HepG2 (cell line): ENCODE data around the gene CRYM. TPM values are rescaled to one million over a fixed set of nuclear protein-coding genes. Genes with fewer than 3 reads are reported as not detected.

ENCODE experiments used
- KDM5B ChIP-seq: sonication (generic); formaldehyde crosslinking; IDR thresholded peaks from 2 replicates; pipeline ENCODE4 v1.4.0; 2020; ENCODE audit warnings: missing genetic modification reagents, mild to moderate bottlenecking, borderline replicate concordance
- NR2F1 ChIP-seq, 2 experiments: fragments of 450-650 bp in 1 of 2; formaldehyde crosslinking in 1 of 2; IDR thresholded peaks; 2 replicates each; pipeline versions ENCODE4 v1.5.0 to v1.6.1; 2016 to 2020; ENCODE audit warnings: mild to moderate bottlenecking in 1 of 2, missing compliant biosample characterization in 1 of 2, missing genetic modification reagents in 1 of 2, moderate library complexity in 1 of 2
- PLRG1 ChIP-seq: fragments of 450-650 bp; conservative IDR thresholded peaks from 2 replicates; pipeline ENCODE4 v1.6.1; 2016
- TRIM22 ChIP-seq: fragments of 450-650 bp; IDR thresholded peaks from 2 replicates; pipeline ENCODE4 v1.6.1; 2017
- ZBTB10 ChIP-seq: sonication (generic); formaldehyde crosslinking; IDR thresholded peaks from 2 replicates; pipeline ENCODE4 v1.4.0; 2020; ENCODE audit warnings: missing genetic modification reagents, borderline replicate concordance
- ZBTB49 ChIP-seq: sonication (generic); formaldehyde crosslinking; IDR thresholded peaks from 2 replicates; pipeline ENCODE4 v1.4.0; 2020; ENCODE audit warnings: missing genetic modification reagents, borderline replicate concordance
- polyA plus RNA-seq, 8 experiments: library from polyadenylated mRNA; depleted of rRNA in 3 of 8; stranded (reverse) in 7 of 8; unstranded in 1 of 8; fragments of >200 nt; fragmentation: Illumina TruSeq in 4 of 8; extraction: Trizol in 4 of 8; gene quantifications; 2 replicates each; pipeline versions ENCODE4 v1.2.1 to v1.2.3, GENCODE V29; 2011 to 2016; ENCODE audit warnings: low read depth in 4 of 8, missing spikeins in 1 of 8, mixed read lengths in 1 of 8; ENCODE audit not compliant: insufficient read depth in 1 of 8
- total RNA-seq, 5 experiments: library from RNA; depleted of rRNA; stranded (reverse); fragments of >200 nt; fragmentation: Illumina TruSeq; extraction: Trizol; gene quantifications; 2 replicates each; pipeline ENCODE4 v1.2.3, GENCODE V29; 2016; ENCODE audit warnings: low read depth in 1 of 5
- TF ChIP-seq, protein P1 (sequence below): sonication (generic); formaldehyde crosslinking; IDR thresholded peaks from 2 replicates; pipeline ENCODE4 v1.5.0; 2020; ENCODE audit warnings: mild to moderate bottlenecking, missing genetic modification reagents, borderline replicate concordance

Gene CRYM
- total and polyA plus RNA-seq, 2 of the 13 experiments (the other 11 are each of a cell fraction or from before 2014, with no cell fraction given) = 1.9 to 2.2 TPM

DNA sequence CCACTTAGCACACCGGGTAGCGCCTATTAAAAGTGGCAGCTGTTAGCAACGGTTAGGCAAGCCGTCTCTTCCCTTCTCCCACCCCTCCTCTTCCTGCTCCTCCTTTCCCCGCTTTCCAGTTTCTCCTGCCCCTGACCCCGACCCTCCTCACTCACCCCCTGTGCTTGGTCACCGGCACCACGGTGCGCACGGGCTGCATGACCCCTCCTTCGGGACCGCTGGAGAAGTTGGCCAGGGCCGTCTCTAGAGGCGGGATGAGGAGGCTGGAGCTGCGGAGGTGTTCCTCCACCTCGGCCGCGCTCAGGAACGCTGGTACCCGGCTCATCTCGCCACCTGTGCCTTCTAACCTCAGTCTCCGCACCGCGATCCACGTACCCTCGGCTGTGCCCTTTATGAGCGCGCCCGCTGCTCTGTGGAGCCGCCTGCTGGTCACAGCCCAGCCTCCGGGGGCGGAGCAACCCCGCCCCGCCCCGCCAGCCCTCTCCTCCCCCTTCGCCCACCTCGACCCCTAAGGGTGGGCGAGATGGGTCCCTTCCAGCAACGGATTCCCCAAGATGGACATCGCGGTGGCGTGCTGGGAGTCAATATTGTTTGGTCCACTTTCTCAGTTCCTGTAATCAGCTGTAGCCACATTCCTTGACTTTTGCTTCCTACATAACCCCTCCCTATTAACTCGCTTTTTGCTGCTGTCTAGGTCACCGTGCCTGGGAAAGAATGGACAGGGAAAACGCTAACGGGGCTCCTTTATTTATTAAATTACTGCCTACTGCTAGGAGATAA lies at the start of gene CRYM (continued):
- TF ChIP-seq, protein P1, sequence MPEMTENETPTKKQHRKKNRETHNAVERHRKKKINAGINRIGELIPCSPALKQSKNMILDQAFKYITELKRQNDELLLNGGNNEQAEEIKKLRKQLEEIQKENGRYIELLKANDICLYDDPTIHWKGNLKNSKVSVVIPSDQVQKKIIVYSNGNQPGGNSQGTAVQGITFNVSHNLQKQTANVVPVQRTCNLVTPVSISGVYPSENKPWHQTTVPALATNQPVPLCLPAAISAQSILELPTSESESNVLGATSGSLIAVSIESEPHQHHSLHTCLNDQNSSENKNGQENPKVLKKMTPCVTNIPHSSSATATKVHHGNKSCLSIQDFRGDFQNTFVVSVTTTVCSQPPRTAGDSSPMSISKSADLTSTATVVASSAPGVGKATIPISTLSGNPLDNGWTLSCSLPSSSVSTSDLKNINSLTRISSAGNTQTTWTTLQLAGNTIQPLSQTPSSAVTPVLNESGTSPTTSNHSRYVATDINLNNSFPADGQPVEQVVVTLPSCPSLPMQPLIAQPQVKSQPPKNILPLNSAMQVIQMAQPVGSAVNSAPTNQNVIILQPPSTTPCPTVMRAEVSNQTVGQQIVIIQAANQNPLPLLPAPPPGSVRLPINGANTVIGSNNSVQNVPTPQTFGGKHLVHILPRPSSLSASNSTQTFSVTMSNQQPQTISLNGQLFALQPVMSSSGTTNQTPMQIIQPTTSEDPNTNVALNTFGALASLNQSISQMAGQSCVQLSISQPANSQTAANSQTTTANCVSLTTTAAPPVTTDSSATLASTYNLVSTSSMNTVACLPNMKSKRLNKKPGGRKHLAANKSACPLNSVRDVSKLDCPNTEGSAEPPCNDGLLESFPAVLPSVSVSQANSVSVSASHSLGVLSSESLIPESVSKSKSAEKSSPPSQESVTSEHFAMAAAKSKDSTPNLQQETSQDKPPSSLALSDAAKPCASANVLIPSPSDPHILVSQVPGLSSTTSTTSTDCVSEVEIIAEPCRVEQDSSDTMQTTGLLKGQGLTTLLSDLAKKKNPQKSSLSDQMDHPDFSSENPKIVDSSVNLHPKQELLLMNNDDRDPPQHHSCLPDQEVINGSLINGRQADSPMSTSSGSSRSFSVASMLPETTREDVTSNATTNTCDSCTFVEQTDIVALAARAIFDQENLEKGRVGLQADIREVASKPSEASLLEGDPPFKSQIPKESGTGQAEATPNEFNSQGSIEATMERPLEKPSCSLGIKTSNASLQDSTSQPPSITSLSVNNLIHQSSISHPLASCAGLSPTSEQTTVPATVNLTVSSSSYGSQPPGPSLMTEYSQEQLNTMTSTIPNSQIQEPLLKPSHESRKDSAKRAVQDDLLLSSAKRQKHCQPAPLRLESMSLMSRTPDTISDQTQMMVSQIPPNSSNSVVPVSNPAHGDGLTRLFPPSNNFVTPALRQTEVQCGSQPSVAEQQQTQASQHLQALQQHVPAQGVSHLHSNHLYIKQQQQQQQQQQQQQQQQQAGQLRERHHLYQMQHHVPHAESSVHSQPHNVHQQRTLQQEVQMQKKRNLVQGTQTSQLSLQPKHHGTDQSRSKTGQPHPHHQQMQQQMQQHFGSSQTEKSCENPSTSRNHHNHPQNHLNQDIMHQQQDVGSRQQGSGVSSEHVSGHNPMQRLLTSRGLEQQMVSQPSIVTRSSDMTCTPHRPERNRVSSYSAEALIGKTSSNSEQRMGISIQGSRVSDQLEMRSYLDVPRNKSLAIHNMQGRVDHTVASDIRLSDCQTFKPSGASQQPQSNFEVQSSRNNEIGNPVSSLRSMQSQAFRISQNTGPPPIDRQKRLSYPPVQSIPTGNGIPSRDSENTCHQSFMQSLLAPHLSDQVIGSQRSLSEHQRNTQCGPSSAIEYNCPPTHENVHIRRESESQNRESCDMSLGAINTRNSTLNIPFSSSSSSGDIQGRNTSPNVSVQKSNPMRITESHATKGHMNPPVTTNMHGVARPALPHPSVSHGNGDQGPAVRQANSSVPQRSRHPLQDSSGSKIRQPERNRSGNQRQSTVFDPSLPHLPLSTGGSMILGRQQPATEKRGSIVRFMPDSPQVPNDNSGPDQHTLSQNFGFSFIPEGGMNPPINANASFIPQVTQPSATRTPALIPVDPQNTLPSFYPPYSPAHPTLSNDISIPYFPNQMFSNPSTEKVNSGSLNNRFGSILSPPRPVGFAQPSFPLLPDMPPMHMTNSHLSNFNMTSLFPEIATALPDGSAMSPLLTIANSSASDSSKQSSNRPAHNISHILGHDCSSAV (CRISPR knock-in tag) = no peak
- TF ChIP-seq ZBTB49 (CRISPR knock-in tag) (no peak), PLRG1 (no peak), NR2F1 (CRISPR knock-in tag; IDR thresholded peaks at IDR 0.05) (no peak; a peak in 2 of 4 replicates), KDM5B (CRISPR knock-in tag) (peak; percentile 77; the same call in 1 of the 2 replicates), TRIM22 (no peak), ZBTB10 (CRISPR knock-in tag) (no peak)
